GM18498 (cell line): ENCODE results near the gene ICOS.
A peak's percentile ranks its signal among the peaks of the same experiment; 100 is the strongest.
"Not testable (repeated sequence)": the region's sequence is repeated elsewhere in the genome, so short reads cannot be mapped to it uniquely, and the experiment has no call there.

Experiments used
- ATAC-seq: cut with Tn5 transposase; IDR thresholded peaks from one replicate; pipeline ENCODE4 v1.9.1; 2021; ENCODE audit warnings: mild to moderate bottlenecking, moderate library complexity; ENCODE audit not compliant: unreplicated experiment

Gene ICOS

GRCh38 chr2:203916756-203917155 lies 19.8 kb upstream of the ICOS start:
- ATAC-seq, result no peak

- ATAC-seq, result no peak
These were observed 18.3 kb upstream of the ICOS start for GRCh38 chr2:203918264-203918663.

GRCh38 chr2:203918839-203919238 lies 17.7 kb upstream of the ICOS start:
- no peak for ATAC-seq

GRCh38 chr2:203925512-203926158 lies 10.9 kb upstream of the ICOS start:
- ATAC-seq, result no peak

- ATAC-seq, result no peak
These were observed 7.7 kb upstream of the ICOS start for GRCh38 chr2:203928849-203929248.

- ATAC-seq, result not testable (repeated sequence)
These were observed 5.3 kb upstream of the ICOS start for GRCh38 chr2:203931262-203931661.

GRCh38 chr2:203934041-203934492 lies 2.5 kb upstream of the ICOS start:
- ATAC-seq, result no peak

- ATAC-seq, result no peak
These were observed 1.7 kb upstream of the ICOS start for GRCh38 chr2:203934711-203935438.

GRCh38 chr2:203935568-203935967 lies 995 bp upstream of the ICOS start:
- ATAC-seq, result no peak

- no peak for ATAC-seq
These were observed 386 bp downstream of the ICOS start for GRCh38 chr2:203936949-203937348.

- ATAC-seq, result no peak
These were observed 1.2 kb downstream of the ICOS start for GRCh38 chr2:203937788-203938187.

- no peak for ATAC-seq
These were observed 3.5 kb downstream of the ICOS start for GRCh38 chr2:203940039-203940438.

- not testable (repeated sequence) for ATAC-seq
These were observed 7.2 kb downstream of the ICOS start for GRCh38 chr2:203943493-203944382.

GRCh38 chr2:203948733-203949132 lies 12.2 kb downstream of the ICOS start:
- ATAC-seq, result peak; percentile 68

- ATAC-seq, result peak; percentile 40
These were observed 12.7 kb downstream of the ICOS start for GRCh38 chr2:203949228-203949627.

- ATAC-seq, result no peak
These were observed 14.9 kb downstream of the ICOS start for GRCh38 chr2:203951366-203951902.

GRCh38 chr2:203959265-203959664 lies 22.7 kb downstream of the ICOS start:
- no peak for ATAC-seq

GRCh38 chr2:203959672-203960071 lies 23.1 kb downstream of the ICOS start:
- ATAC-seq, result no peak

- ATAC-seq, result no peak
These were observed 24.2 kb downstream of the ICOS start for GRCh38 chr2:203960811-203961210.

- not testable (repeated sequence) for ATAC-seq
These were observed 28.6 kb downstream of the ICOS start for GRCh38 chr2:203965190-203965589.

GRCh38 chr2:203971251-203971650 lies 34.7 kb downstream of the ICOS start:
- no peak for ATAC-seq
